Subcutaneous adipose tissue (tissue), 4 donors: ENCODE measurements around the gene NFILZ. TPM values are rescaled to one million over a fixed set of nuclear protein-coding genes. Genes with fewer than 3 reads are reported as not detected.

Experiments used
- CTCF ChIP-seq: fragments of 450-650 bp; IDR thresholded peaks from one replicate; pipeline ENCODE4 v1.5.1; 2016; ENCODE audit warnings: low read depth, mild to moderate bottlenecking, control low read depth, antibody characterized with exemption, moderate library complexity
- total RNA-seq, 4 donors: library from RNA; depleted of rRNA; stranded (reverse); fragments of >200 nt; gene quantifications; one replicate each; pipeline ENCODE4 v1.1.0, GENCODE V29; 2016

Gene NFILZ
- total RNA-seq, 4 donors from 2014 or later: not detected

- TF ChIP-seq CTCF: no peak
These were observed 34.2 kb downstream of the NFILZ start for GRCh38 chr19:8664671-8665057.

GRCh38 chr19:8665468-8666213 is 35.2 kb downstream of the NFILZ start:
- TF ChIP-seq CTCF: no peak

- no peak for TF ChIP-seq CTCF
These were observed 36.5 kb downstream of the NFILZ start for GRCh38 chr19:8666814-8667405.

- TF ChIP-seq CTCF: no peak
These were observed 43.0 kb downstream of the NFILZ start for GRCh38 chr19:8673276-8673891.

- TF ChIP-seq CTCF: no peak
These were observed 44.6 kb downstream of the NFILZ start for GRCh38 chr19:8675066-8675465.

- TF ChIP-seq CTCF: no peak
These were observed 47.9 kb downstream of the NFILZ start for GRCh38 chr19:8678244-8678807.

Other genes with a start within 250 kb of the NFILZ start
- 10 to 100 TPM; 29.4 to 95.3 (median 40.7) TPM for gene RAB11B, start 240.3 kb upstream of the NFILZ start, total RNA-seq
- gene MARCHF2, start 217.3 kb upstream of the NFILZ start, total RNA-seq: 100 to 1,000 TPM; 107 to 314 (median 189) TPM
- 100 to 1,000 TPM in 1 of 4 donors, 10 to 100 TPM in 3; 58.5 to 105 (median 78.0) TPM for gene HNRNPM, start 185.7 kb upstream of the NFILZ start, total RNA-seq
- 1 to 10 TPM in 1 of 4 donors, under 1 TPM in 3; 0.33 to 4.4 (median 0.52) TPM for gene PRAM1, start 128.0 kb upstream of the NFILZ start, total RNA-seq
- gene ZNF414, start 116.5 kb upstream of the NFILZ start, total RNA-seq: 10 to 100 TPM in 1 of 4 donors, 1 to 10 TPM in 3; 4.8 to 15.6 (median 7.1) TPM
- gene MYO1F, start 53.2 kb upstream of the NFILZ start, total RNA-seq: 10 to 100 TPM; 13.4 to 48.3 (median 26.0) TPM
- 10 to 100 TPM; 17.8 to 63.9 (median 45.2) TPM for gene ADAMTS10, start 19.9 kb upstream of the NFILZ start, total RNA-seq
- gene ACTL9, start 68.2 kb downstream of the NFILZ start, total RNA-seq: not detected
- not detected for gene OR2Z1, start 91.0 kb downstream of the NFILZ start, total RNA-seq
- 10 to 100 TPM; 24.6 to 35.9 (median 29.8) TPM for gene ZNF558, start 201.7 kb downstream of the NFILZ start, total RNA-seq
- not detected for gene MBD3L1, start 201.7 kb downstream of the NFILZ start, total RNA-seq